ENCODE results near the gene INCA1. TPM values are rescaled to one million over a fixed set of nuclear protein-coding genes. Genes with fewer than 3 reads are reported as not detected.
A peak's percentile ranks its signal among the peaks of the same experiment; 100 is the strongest.

Gene INCA1
- total and polyA plus RNA-seq, 2 of the 13 experiments (the other 11 are each of a cell fraction or from before 2014, with no cell fraction given) = 0.93 to 2.6 TPM

DNA sequence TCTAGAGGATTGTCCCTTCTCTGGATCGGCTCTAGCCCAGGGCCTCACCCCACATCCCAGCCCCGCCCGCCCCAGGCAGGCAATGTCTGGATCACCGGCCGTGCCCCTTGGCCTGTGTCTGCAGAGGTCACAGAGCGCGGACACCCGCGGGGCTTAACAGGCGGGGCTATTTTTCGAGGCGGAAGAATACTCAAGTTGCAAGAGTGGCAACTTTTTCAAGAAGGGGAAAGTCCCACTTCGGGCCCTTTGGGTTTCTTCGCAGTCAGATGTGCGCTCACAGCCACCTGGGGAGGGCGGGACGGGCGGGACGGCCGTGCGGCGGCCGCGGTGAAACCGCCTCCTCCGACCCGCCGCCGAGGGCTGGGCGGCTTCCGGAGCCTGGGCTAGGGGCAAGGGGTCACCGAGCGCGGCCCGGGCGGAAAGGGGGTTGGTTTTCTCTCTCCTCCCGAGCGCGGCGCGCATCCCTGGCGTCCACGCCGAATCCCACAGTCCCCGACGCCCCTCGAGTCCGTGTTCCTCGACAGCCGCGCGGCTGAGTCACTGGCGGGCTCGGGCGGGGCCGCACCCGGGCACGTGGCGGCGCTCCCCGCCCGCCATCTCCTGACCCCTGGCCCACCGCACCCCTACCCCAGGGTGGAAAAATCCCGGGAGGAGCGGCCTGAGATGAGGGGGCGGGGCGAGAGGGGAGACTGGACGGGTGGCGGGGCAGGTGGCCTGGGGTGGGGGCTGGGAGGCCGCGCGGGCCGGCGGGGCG lies 47.8 kb downstream of the INCA1 start (continued):
- no peak for TF ChIP-seq ZHX2 (IDR thresholded peaks at IDR 0.05; ENCODE audit: low read depth)
- TF ChIP-seq ZHX2 (CRISPR knock-in tag; IDR thresholded peaks at IDR 0.05; ENCODE audit: borderline replicate concordance) = no peak
- peak; percentile 22; the same call in 1 of the 2 replicates for TF ChIP-seq GABPA (IDR thresholded peaks at IDR 0.05; ENCODE audit: low read depth, low read length)
- TF ChIP-seq GABPA (CRISPR knock-in tag; IDR thresholded peaks at IDR 0.05; ENCODE audit: low read depth) = 0 out of 2 replicates have a peak, but pooled peaks have one; percentile 2
- TF ChIP-seq ELF3 (CRISPR knock-in tag; IDR thresholded peaks at IDR 0.05) = peak; percentile 65
- peak; percentile 99 for TF ChIP-seq BCL6 (CRISPR knock-in tag; IDR thresholded peaks at IDR 0.05)
- TF ChIP-seq, protein P1, sequence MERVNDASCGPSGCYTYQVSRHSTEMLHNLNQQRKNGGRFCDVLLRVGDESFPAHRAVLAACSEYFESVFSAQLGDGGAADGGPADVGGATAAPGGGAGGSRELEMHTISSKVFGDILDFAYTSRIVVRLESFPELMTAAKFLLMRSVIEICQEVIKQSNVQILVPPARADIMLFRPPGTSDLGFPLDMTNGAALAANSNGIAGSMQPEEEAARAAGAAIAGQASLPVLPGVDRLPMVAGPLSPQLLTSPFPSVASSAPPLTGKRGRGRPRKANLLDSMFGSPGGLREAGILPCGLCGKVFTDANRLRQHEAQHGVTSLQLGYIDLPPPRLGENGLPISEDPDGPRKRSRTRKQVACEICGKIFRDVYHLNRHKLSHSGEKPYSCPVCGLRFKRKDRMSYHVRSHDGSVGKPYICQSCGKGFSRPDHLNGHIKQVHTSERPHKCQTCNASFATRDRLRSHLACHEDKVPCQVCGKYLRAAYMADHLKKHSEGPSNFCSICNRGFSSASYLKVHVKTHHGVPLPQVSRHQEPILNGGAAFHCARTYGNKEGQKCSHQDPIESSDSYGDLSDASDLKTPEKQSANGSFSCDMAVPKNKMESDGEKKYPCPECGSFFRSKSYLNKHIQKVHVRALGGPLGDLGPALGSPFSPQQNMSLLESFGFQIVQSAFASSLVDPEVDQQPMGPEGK (CRISPR knock-in tag; IDR thresholded peaks at IDR 0.05) = peak; percentile 86; the same call in 1 of the 2 replicates
- TF ChIP-seq SP4 (CRISPR knock-in tag; IDR thresholded peaks at IDR 0.05) = peak; percentile 38; the same call in 1 of the 2 replicates
- TF ChIP-seq SETDB1 (CRISPR knock-in tag; IDR thresholded peaks at IDR 0.05; ENCODE audit: borderline replicate concordance) = no peak
- peak; percentile 96 for TF ChIP-seq ZNF777 (CRISPR knock-in tag; IDR thresholded peaks at IDR 0.05)
- no peak for TF ChIP-seq GZF1 (CRISPR knock-in tag; IDR thresholded peaks at IDR 0.05)
- TF ChIP-seq MYPOP (CRISPR knock-in tag; IDR thresholded peaks at IDR 0.05) = peak; percentile 78; the same call in 1 of the 2 replicates
- TF ChIP-seq SATB2 (CRISPR knock-in tag; IDR thresholded peaks at IDR 0.05) = 0 out of 2 replicates have a peak, but pooled peaks have one; percentile 37
- TF ChIP-seq TRIM22 (IDR thresholded peaks at IDR 0.05) = no peak
- peak; percentile 65 for TF ChIP-seq YY1 (IDR thresholded peaks at IDR 0.05; ENCODE audit: insufficient read depth, insufficient replicate concordance, low read depth, low read length)
- TF ChIP-seq ZSCAN12 (CRISPR knock-in tag; IDR thresholded peaks at IDR 0.05) = no peak
- TF ChIP-seq ZNF644 (CRISPR knock-in tag; IDR thresholded peaks at IDR 0.05; ENCODE audit: low read depth) = no peak
- TF ChIP-seq SIN3A (IDR thresholded peaks at IDR 0.05; ENCODE audit: borderline replicate concordance, low read depth, low read length) = no peak
- TF ChIP-seq NR2F6 (IDR thresholded peaks at IDR 0.05) = peak; percentile 67
- peak; percentile 89 for TF ChIP-seq NR2F6 (CRISPR knock-in tag; IDR thresholded peaks at IDR 0.05)
- peak; percentile 82; the same call in 1 of the 2 replicates for TF ChIP-seq ZNF333 (CRISPR knock-in tag; IDR thresholded peaks at IDR 0.05; ENCODE audit: borderline replicate concordance)

All from HepG2 (cell line).